ENCODE measurements around the gene KNDC1.
"Not testable (repeated sequence)": the region's sequence is repeated elsewhere in the genome, so short reads cannot be mapped to it uniquely, and the experiment has no call there.

The KNDC1 gene, protein sequence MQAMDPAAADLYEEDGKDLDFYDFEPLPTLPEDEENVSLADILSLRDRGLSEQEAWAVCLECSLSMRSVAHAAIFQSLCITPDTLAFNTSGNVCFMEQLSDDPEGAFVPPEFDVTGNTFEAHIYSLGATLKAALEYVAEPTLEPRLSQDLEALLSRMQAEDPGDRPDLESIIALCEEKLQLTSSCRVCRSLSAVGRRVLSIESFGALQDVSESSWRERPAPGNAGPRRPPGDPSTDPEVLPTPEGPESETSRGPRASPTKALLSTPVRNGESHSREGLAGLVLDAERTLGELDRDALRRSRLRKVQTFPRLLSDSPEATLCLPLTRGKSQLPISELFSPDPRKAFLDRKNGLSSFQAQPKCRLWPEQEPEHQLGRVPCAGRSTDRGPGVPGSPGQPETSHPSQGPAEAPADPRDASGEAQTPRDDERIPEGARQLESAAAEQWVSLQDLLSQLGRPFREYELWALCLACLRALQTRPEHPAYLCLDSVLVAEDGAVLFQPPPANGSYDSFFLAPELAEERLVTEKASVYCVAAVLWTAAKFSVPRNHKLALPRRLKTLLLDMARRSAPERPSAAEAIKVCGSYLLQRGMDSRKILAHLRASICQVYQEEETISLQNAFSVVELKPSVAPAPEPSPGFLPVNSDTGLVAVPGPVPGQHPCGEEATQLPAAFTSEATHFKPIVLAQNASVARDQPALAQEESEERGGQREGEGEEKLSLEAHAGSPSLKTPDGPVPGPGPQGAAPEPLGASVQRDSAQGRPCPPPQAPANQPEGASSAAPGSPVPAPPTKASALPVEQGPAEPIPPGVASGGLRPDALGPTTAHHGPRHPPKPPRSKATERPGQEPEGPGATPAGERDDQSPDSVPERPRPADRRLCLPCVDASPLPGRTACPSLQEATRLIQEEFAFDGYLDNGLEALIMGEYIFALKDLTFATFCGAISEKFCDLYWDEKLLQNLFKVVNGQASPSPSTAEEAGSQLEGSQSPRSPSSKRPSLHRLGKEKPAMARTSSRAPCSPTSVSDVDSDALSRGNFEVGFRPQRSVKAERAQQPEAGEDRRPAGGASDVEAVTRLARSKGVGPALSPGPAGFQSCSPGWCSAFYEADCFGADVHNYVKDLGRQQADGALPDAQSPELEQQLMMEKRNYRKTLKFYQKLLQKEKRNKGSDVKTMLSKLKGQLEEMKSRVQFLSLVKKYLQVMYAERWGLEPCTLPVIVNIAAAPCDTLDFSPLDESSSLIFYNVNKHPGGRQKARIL (N-terminal part only)

GRCh38 chr10:133159950-133160825, at the start of gene KNDC1:
TSS of gene KNDC1 (plus strand) at chr10:133160219. CDS start at chr10:133160468, 249 bp downstream.
- no peak for DNase-seq

GRCh38 chr10:133110609-133111275, 49.3 kb upstream of the KNDC1 start:
- no peak for DNase-seq

DNA sequence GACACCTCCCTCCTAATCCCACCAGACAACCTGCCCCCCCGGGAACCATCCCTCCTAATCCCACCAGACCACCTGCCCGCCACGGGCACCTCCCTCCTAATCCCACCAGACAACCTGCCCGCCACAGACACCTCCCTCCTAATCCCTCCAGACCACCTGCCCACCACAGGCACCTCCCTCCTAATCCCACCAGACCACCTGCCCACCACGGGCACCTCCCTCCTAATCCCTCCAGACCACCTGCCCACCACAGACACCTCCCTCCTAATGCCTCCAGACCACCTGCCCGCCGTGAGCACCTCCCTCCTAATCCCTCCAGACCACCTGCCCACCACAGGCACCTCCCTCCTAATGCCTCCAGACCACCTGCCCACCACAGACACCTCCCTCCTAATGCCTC, 48.4 kb upstream of the KNDC1 start:
- DNase-seq, result not testable (repeated sequence)

GRCh38 chr10:133113146-133113830, 46.7 kb upstream of the KNDC1 start:
- no peak for DNase-seq

DNA sequence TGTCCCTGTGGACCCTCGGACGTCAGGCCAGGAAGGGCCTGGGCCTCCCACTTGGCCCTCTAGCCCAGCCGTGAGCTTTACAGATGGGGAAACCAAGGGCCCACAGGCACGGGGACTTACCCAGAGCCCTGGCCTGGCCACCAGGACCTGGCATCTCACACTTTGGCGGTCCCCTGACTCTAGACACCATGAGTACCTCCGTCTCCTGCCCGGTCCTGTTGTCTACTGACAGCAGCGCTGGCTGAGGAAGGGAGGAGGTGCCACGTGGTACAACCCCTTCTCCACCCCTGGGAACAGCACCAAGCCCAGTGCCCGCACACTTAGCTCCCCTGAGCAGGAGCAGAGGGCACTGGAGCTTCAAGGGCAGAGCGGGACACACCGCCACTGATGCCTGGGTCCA, 46.2 kb upstream of the KNDC1 start:
- no peak for DNase-seq

DNA sequence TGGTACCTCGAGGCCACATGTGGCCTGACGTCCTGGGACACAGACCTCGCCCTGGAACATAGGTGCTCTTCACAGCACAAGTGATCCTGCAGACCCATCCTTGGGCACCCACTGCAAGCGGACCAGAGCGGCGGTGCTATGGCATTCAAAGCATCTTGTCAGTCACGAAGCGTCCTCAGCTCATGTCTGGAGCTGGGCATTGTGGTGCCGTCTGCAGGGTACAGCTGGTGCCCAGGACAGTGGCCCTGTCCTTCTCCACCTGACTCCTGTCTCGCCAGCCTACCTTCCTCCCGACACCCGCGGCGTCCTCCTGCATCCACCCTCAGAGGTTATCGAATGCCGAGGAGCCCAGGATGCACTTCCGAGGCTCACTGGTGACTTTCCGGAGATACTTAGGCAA, 45.8 kb upstream of the KNDC1 start:
- DNase-seq, result no peak

DNA sequence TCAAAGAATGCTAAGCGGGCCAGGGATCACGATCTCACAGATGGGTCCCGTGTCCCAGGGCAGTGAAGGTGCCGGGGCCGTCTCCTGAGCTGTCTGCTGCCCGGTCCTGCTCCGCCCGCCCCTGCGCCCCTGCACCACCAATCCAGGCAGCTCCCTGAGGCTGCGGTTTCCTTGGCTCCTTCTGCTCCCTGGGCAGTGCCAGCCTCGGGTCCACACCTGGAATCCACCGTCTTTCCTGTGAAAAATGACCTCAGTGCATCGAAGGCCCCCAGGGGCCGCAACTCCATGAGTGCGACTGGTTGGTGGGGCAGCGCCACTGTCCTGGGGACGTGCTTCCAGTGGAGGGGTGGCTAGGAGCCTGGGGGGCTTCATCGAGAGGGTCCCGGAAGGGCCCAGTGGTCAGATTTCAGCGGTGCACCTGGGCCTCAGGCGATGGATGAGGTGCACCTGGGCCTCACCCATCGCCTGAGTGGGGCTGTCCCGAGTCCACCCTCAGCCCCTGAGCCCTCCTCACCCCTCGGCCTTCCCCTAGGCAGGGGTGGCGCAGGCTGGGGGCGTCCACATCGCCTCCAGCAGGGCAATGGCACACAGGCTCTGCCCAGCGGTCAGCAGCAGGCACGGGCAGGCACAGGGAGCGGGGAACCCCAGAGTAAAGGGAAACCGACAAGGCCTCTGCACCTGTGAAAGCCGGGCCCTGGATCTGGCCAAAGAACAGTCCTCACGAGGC, 45.1 kb upstream of the KNDC1 start:
- no peak for DNase-seq

DNA sequence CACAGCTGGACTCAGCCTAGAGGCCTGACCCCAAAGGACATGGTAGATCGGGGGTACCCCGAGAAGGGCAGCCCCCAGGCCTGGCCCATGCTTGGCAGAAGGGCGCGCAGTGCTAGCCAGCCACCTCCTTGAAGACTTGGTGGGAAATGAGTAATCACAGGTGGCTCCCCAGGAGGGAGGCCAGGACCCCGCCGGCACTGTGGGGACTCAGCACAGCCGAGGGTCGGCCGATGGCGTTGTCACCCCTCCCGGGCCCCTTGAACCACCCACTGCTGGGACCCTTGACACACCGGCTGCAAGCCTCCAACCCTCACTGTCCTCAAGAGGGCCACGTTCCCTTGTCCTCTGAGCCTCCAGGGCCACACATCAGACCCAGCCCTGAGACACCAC, 44.6 kb upstream of the KNDC1 start:
- DNase-seq, result no peak

DNA sequence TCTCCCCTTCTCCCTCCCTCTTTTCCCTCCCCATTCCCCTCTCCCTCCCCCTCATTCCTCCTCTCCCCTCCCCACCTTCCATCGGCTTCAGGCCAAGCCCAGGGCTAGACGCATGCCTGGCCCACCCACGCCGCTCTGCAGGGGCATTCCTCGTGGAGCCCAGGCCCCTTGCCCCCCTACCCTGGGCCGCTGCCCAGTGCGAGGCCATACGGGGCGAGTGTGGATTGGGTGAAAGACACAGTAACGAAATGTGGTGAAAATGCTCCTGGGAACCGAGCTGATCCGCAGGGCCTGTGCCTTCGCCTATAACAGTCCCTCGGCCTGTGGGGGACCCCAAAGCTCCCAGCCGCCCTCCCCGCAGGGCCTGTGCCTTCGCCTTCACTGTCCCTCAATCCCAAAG, 44.0 kb upstream of the KNDC1 start:
- no peak for DNase-seq

DNA sequence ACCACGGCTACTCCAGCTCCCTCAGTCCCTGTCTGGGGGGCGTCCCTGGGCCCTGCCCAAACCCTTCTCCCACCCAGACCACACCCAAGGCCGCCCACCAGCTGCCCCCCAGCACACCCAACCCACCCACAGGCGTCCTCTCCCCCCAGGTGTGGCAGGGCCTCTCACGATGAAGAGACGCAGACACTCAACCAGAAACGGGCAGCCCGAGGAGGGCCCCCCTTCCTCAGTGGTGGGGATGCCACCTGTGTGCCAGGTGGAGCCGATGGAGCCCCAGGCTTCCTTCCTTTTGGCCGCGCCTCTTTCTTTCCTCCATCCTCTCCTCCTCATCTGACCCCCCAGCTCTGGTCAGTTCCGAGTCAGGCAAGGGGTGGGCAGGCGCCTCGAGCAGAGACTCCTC, 43.6 kb upstream of the KNDC1 start:
- DNase-seq, result no peak

- no peak for DNase-seq
These were observed 42.9 kb upstream of the KNDC1 start for GRCh38 chr10:133117036-133117687.

- no peak for DNase-seq
These were observed 42.3 kb upstream of the KNDC1 start for GRCh38 chr10:133117688-133118071.

- DNase-seq, result no peak
These were observed 38.5 kb upstream of the KNDC1 start for GRCh38 chr10:133121479-133121878.

DNA sequence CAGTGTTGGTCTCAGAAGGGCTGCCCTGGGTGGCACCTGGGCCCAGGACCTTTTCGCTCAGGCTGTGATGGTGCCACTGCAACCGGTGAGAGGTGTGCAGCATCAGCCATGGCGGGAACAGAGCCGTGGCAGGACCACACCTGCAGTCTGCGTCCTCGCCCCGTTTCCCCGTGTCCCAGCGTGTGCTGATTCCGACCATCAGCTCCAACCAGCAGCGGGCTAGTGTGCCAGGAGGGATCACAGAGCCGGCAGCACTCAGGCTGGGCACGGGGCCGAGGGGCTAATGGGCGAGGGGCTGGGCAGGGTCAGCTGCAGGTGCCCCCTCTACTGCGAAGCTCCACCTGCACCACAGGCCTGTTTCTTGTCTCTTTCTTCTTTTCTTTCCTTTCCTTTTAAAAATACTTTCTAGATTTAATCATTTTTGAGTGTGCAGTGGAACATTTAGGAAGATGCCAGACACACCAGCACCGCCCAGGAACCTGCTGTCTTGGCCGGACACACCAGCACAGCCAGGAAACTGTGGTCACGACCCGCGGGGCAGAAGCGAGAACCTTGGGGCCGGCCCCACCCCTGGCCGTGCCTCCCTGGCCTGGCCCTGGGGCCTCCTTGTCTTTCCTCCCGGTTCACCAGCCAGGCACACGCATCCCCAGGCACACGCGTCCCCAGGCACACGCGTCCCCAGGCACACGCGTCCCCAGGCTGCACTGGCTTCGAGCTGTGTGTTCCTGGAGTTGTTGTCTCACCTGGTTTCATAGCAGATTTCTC, 37.7 kb upstream of the KNDC1 start:
- DNase-seq, result no peak

- no peak for DNase-seq
These were observed 36.8 kb upstream of the KNDC1 start for GRCh38 chr10:133123050-133123745.

GRCh38 chr10:133123746-133124356, 36.2 kb upstream of the KNDC1 start:
- DNase-seq, result no peak

GRCh38 chr10:133124357-133125211, 35.4 kb upstream of the KNDC1 start:
- no peak for DNase-seq

All from NCI-H524 treated with DMSO at 0.1 percent for 48 hours (cell line).